PC-3 (cell line): ENCODE measurements around the gene CD151. TPM values are rescaled to one million over a fixed set of nuclear protein-coding genes. Genes with fewer than 3 reads are reported as not detected.

ENCODE experiments used
- ATAC-seq: fragments of 200-7000 bp; cut with Tn5 transposase; 2 replicates; pipeline ENCODE4 v1.9.1; 2020; ENCODE audit warnings: mild to moderate bottlenecking, moderate library complexity
- BruUV-seq: library from RNA; stranded (reverse); fragments of 400-500 nt; replicated peaks from 2 replicates; lab custom pipeline; 2021; lab: Mats Ljungman, UMichigan
- CTCF ChIA-PET: fragments of 300-600 bp; sonication (Branson Sonifier 250); formaldehyde crosslinking; loops from one replicate; lab custom pipeline; 2022; ENCODE audit warnings: antibody characterized with exemption; lab: Charles Lee
- POLR2A ChIA-PET: fragments of 300-600 bp; sonication (Branson Sonifier 250); formaldehyde crosslinking; loops from one replicate; lab custom pipeline; 2022; ENCODE audit warnings: antibody characterized with exemption; ENCODE audit not compliant: unreplicated experiment; lab: Charles Lee
- DNase-seq: peaks from one replicate; pipeline ENCODE4 v3.0.0-alpha.2; 2015
- H2AFZ ChIP-seq: fragments of 300-600 bp; sonication (generic); 2 replicates; pipeline ENCODE4 v1.6.0; 2016; ENCODE audit warnings: antibody characterized with exemption, low read length
- H3F3A ChIP-seq: fragments of 300-600 bp; sonication (generic); one replicate; pipeline ENCODE4 v1.6.0; 2017; ENCODE audit warnings: antibody characterized with exemption, low read length, control low read depth, mild to moderate bottlenecking; ENCODE audit not compliant: unreplicated experiment
- H3K27ac ChIP-seq: fragments of 300-600 bp; sonication (generic); 2 replicates; pipeline ENCODE4 v1.5.1; 2016; ENCODE audit warnings: mild to moderate bottlenecking, low read length
- H3K27me3 ChIP-seq: fragments of 300-600 bp; sonication (generic); 2 replicates; pipeline ENCODE4 v1.6.1; 2016; ENCODE audit warnings: low read length, mixed read lengths
- H3K36me3 ChIP-seq: fragments of 300-600 bp; sonication (generic); 2 replicates; pipeline ENCODE4 v1.6.1; 2016; ENCODE audit warnings: low read depth, mixed run types, low read length, mixed read lengths
- H3K4me1 ChIP-seq: fragments of 300-600 bp; sonication (generic); 2 replicates; pipeline ENCODE4 v1.5.1; 2016; ENCODE audit warnings: low read length; ENCODE audit not compliant: insufficient read depth
- H3K4me2 ChIP-seq: fragments of 300-600 bp; sonication (generic); 2 replicates; pipeline ENCODE4 v1.6.0; 2016; ENCODE audit warnings: low read length
- H3K4me3 ChIP-seq: fragments of 300-600 bp; sonication (generic); 2 replicates; pipeline ENCODE4 v1.5.1; 2016; ENCODE audit warnings: mild to moderate bottlenecking, low read length, mixed read lengths
- H3K79me2 ChIP-seq: fragments of 300-600 bp; sonication (generic); 2 replicates; pipeline ENCODE4 v1.6.1; 2017; ENCODE audit warnings: low read length, mixed read lengths
- H3K9ac ChIP-seq: fragments of 300-600 bp; sonication (generic); 2 replicates; pipeline ENCODE4 v1.6.0; 2016; ENCODE audit warnings: mild to moderate bottlenecking, low read length
- H3K9me2 ChIP-seq: fragments of 300-600 bp; sonication (generic); replicated peaks from 2 replicates; pipeline ENCODE4 v1.6.1; 2016; ENCODE audit warnings: mixed run types, low read length, mixed read lengths
- H3K9me3 ChIP-seq: fragments of 300-600 bp; sonication (generic); 2 replicates; pipeline ENCODE4 v1.6.1; 2016; ENCODE audit warnings: low read length, mixed read lengths
- H4K20me1 ChIP-seq: fragments of 300-600 bp; sonication (generic); 2 replicates; pipeline ENCODE4 v1.6.1; 2016; ENCODE audit warnings: low read length, mixed read lengths
- CTCF ChIP-seq: fragments of 300-600 bp; sonication (generic); conservative IDR thresholded peaks from 2 replicates; pipeline ENCODE4 v1.5.1; 2017; ENCODE audit warnings: antibody characterized with exemption, low read depth, mild to moderate bottlenecking, low read length
- EZH2 ChIP-seq: fragments of 300-600 bp; sonication (generic); IDR thresholded peaks from one replicate; pipeline ENCODE4 v1.6.1; 2017; ENCODE audit warnings: antibody characterized with exemption, mild to moderate bottlenecking, low read length; ENCODE audit not compliant: unreplicated experiment
- EZH2phosphoT487 ChIP-seq: fragments of 300-600 bp; sonication (generic); IDR thresholded peaks from 2 replicates; pipeline ENCODE4 v1.6.1; 2018; ENCODE audit warnings: mild to moderate bottlenecking, antibody characterized with exemption, low read length, borderline replicate concordance
- intact Hi-C: fragments of 100-400 bp; cut with micrococcal nuclease; formaldehyde crosslinking; loops from 2 replicates; pipeline ENCODE4 v1.9.0; 2023
- total RNA-seq: library from RNA; depleted of rRNA; stranded (reverse); fragments of >200 nt; gene quantifications from 2 replicates; pipeline ENCODE4 v1.2.3, GENCODE V29; 2014

Gene CD151
- total RNA-seq, 1 experiment from 2014 or later: 469 TPM

- TF ChIP-seq CTCF (no peak), EZH2 (no peak), EZH2phosphoT487 (no peak)
- Histone ChIP-seq H3K4me1 (no peaks in the 10 kb centered on the region), H3K9me2 (no peaks in the 10 kb centered on the region), H3K27ac (no peak overlapping the region), H2AFZ (no peak overlapping the region), H4K20me1 (no peaks in the 10 kb centered on the region), H3F3A (no peaks in the 10 kb centered on the region), H3K36me3 (no peaks in the 10 kb centered on the region), H3K9me3 (no peaks in the 10 kb centered on the region), H3K9ac (no peak overlapping the region), H3K27me3 (no peaks in the 10 kb centered on the region), H3K4me2 (no peak overlapping the region), H3K79me2 (no peaks in the 10 kb centered on the region), H3K4me3 (no peak overlapping the region)
- intact Hi-C loops: no loop called here
- ChIA-PET CTCF (no interaction called here), POLR2A (no interaction called here)
- ATAC-seq: no peak
- BruUV-seq: no TSS peak
- no peak for DNase-seq
Measured at GRCh38 chr11:875203-875602, 42.5 kb downstream of the CD151 start.

- intact Hi-C loops: no loop called here
- Histone ChIP-seq H3K9me3 (no peaks in the 10 kb centered on the region), H3K9me2 (no peaks in the 10 kb centered on the region), H3K27ac (no peak overlapping the region), H4K20me1 (no peaks in the 10 kb centered on the region), H3K79me2 (no peaks in the 10 kb centered on the region), H3K27me3 (no peaks in the 10 kb centered on the region), H3K4me1 (no peaks in the 10 kb centered on the region), H3K36me3 (no peaks in the 10 kb centered on the region; the same call in 1 of the 2 replicates), H3K4me2 (no peak overlapping the region), H2AFZ (no peak overlapping the region), H3K4me3 (no peak overlapping the region), H3F3A (no peaks in the 10 kb centered on the region), H3K9ac (no peak overlapping the region)
- TF ChIP-seq EZH2 (no peak), CTCF (no peak), EZH2phosphoT487 (no peak)
- DNase-seq (no peak), ATAC-seq (no peak)
- POLR2A ChIA-PET: no interaction called here
- CTCF ChIA-PET: no interaction called here
- BruUV-seq: no TSS peak
Measured at GRCh38 chr11:875769-876301, 43.1 kb downstream of the CD151 start.

GRCh38 chr11:876545-876944 is 43.8 kb downstream of the CD151 start:
- H3K9ac ChIP-seq: no peak overlapping the region
- H3K36me3 ChIP-seq: no peaks in the 10 kb centered on the region; the same call in 1 of the 2 replicates
- no peaks in the 10 kb centered on the region for H4K20me1 ChIP-seq
- no peaks in the 10 kb centered on the region for H3K9me3 ChIP-seq
- no peak overlapping the region for H2AFZ ChIP-seq
- BruUV-seq: no TSS peak
- no peaks in the 10 kb centered on the region for H3K79me2 ChIP-seq
- no peak overlapping the region for H3K4me3 ChIP-seq
- intact Hi-C loops: no loop called here
- ATAC-seq: peak; percentile 5; the same call in 1 of the 2 replicates
- POLR2A ChIA-PET: no interaction called here
- CTCF ChIA-PET: no interaction called here
- H3K4me1 ChIP-seq: no peaks in the 10 kb centered on the region
- no peaks in the 10 kb centered on the region for H3K27me3 ChIP-seq
- H3K4me2 ChIP-seq: no peak overlapping the region
- no peak for DNase-seq
- TF ChIP-seq CTCF (no peak), EZH2 (no peak), EZH2phosphoT487 (no peak)
- H3K27ac ChIP-seq: no peak overlapping the region
- H3F3A ChIP-seq: no peaks in the 10 kb centered on the region
- no peaks in the 10 kb centered on the region for H3K9me2 ChIP-seq
